GM06990 (cell line): ENCODE data around the gene HSPA12A.

Source experiments
- DNase-seq: peaks from one replicate; pipeline ENCODE4 v3.0.0-alpha.2; 2011; ENCODE audit not compliant: insufficient read length; ENCODE audit errors: extremely low read depth
- H3K27me3 ChIP-seq: replicated peaks from 2 replicates; pipeline ENCODE4 v1.6.0; 2011; ENCODE audit warnings: low read length; ENCODE audit not compliant: control insufficient read depth, insufficient read depth
- H3K36me3 ChIP-seq: 2 replicates; pipeline ENCODE4 v1.5.1; 2011; ENCODE audit warnings: low read length; ENCODE audit not compliant: control insufficient read depth, insufficient read depth
- H3K4me3 ChIP-seq: replicated peaks from 2 replicates; pipeline ENCODE4 v1.5.1; 2011; ENCODE audit warnings: low read depth, mild to moderate bottlenecking, control low read depth, low read length
- CTCF ChIP-seq: IDR thresholded peaks from 2 replicates; pipeline ENCODE4 v1.5.1; 2011; ENCODE audit warnings: low read length, control low read depth, mild to moderate bottlenecking, inconsistent platforms; ENCODE audit not compliant: insufficient read depth, poor library complexity, severe bottlenecking

HSPA12A gene

GRCh38 chr10:116634126-116634975 lies 108.0 kb downstream of the HSPA12A start:
- Histone ChIP-seq H3K27me3 (no peaks in the 10 kb centered on the region), H3K36me3 (no peaks in the 10 kb centered on the region), H3K4me3 (no peak overlapping the region)
- DNase-seq = no peak
- TF ChIP-seq CTCF = no peak

GRCh38 chr10:116633216-116633600 lies 109.2 kb downstream of the HSPA12A start:
- Histone ChIP-seq H3K4me3 (no peak overlapping the region), H3K27me3 (no peaks in the 10 kb centered on the region), H3K36me3 (no peaks in the 10 kb centered on the region)
- no peak for TF ChIP-seq CTCF
- no peak for DNase-seq

- Histone ChIP-seq H3K27me3 (no peaks in the 10 kb centered on the region), H3K36me3 (no peaks in the 10 kb centered on the region), H3K4me3 (no peak overlapping the region)
- TF ChIP-seq CTCF = no peak
- DNase-seq = no peak
These were observed 109.7 kb downstream of the HSPA12A start for GRCh38 chr10:116632596-116633215.

GRCh38 chr10:116631871-116632295 lies 110.5 kb downstream of the HSPA12A start:
- no peaks in the 10 kb centered on the region for H3K27me3 ChIP-seq
- DNase-seq = no peak
- no peak overlapping the region for H3K4me3 ChIP-seq
- no peaks in the 10 kb centered on the region for H3K36me3 ChIP-seq
- no peak for TF ChIP-seq CTCF

GRCh38 chr10:116630020-116630419 lies 112.3 kb downstream of the HSPA12A start:
- no peak overlapping the region for H3K4me3 ChIP-seq
- no peaks in the 10 kb centered on the region for H3K36me3 ChIP-seq

More at GRCh38 chr10:116630020-116630419, 112.3 kb downstream of the HSPA12A start:
- TF ChIP-seq CTCF = no peak
- no peaks in the 10 kb centered on the region for H3K27me3 ChIP-seq
- no peak for DNase-seq
